GM19372 (cell line): Measurements from ENCODE around the gene PFKFB3.

Source experiments
- ATAC-seq: cut with Tn5 transposase; IDR thresholded peaks from one replicate; pipeline ENCODE4 v1.9.1; 2021; ENCODE audit warnings: mild to moderate bottlenecking, low read depth, moderate library complexity; ENCODE audit not compliant: unreplicated experiment

Gene PFKFB3

DNA sequence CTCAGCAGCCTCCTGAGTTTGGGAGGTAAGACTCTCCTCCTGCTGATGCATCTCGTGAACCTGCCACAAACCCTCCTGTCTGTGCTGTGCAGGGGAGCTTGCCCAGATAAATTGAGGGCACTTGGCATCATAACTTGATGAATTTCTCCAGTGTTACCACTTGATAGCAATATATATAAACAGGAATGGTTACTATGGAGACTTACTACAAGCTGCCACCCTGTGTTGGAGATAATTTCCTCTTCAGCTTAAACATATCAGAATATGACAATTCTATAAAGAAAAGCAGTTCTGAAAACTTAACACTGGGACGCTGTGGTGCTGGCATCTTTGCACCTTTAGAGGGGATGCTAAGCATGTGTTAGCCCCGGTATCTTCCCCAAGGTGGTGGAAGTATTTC, 14.9 kb downstream of the PFKFB3 start:
- no peak for ATAC-seq

DNA sequence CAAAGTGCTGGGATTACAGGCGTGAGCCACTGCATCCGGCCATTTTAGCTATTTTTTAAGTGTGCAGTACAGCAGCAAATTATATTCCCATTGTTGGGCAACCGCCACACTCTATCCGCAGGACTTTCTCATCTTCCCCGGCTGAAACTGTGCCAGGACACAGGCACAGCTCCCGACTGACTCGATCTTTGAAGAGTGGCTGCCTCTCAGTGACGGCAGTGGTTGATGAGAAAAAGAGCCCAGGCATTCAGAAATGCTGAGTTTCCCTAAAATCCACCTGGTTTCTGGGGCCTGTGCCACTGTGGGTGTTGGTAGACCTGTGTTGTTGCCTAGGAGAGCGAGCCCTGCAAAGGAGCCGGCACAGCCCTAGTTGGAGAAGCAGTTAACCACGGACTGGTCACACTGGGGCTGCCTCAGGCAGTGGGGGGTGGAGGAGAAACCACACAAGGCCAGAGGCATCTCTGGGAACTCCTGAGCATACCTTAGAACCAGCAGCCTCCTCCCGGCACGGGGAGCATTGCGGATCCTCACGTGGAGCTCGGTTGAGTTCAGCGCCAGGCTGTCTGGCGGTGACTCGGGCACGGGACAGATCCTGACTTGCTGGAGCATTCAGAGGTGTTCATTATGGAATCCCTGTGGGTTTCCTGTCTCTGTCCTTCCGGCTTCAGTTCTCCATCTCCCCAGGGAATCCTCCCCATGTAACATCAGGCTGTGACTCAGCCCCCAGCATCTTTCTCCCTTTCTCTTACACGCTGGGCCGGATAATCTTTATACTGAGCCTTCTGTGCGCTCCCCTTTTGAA, 16.2 kb downstream of the PFKFB3 start:
- no peak for ATAC-seq

DNA sequence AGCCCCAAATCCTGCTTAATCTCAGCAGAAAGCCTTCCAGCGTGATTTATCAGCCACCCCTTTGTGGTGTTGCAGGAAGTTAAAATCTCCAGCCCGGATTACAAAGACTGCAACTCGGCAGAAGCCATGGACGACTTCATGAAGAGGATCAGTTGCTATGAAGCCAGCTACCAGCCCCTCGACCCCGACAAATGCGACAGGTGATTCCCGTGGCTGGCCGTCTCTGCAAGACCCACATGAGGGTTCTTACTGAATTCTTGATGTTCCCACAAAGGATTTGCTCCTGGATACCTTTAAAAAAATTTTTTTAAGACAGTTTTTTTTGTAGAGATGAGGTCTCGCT, 16.7 kb downstream of the PFKFB3 start:
- ATAC-seq = no peak

DNA sequence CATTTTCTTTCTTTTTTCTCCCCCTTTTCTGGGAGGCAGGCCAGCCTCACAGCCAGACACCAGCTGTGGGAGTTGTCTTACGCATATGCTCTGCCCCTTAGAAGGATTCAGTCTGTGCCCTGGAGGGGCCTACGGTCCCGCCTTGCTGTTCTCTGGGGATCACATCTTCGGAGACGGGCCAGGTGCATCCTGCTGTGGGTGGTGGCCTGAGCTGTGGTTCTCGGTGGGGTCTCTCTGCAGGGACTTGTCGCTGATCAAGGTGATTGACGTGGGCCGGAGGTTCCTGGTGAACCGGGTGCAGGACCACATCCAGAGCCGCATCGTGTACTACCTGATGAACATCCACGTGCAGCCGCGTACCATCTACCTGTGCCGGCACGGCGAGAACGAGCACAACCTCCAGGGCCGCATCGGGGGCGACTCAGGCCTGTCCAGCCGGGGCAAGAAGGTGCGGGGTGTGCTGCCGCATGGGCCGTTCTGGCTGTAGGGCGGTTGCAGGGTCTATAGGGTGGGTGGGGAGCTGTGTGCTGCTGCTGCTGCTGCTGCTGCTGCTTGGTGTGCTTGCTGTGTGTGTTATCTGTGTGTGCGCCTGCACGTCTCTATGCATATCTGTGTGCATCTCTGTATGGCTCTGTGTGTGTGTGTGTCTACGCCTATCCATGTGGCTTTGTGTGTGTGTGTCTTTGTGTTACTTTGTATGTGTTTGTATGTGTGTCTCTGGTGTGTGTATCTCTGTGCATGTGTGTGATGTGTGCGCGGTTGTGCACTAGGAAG, 17.9 kb downstream of the PFKFB3 start:
- no peak for ATAC-seq

DNA sequence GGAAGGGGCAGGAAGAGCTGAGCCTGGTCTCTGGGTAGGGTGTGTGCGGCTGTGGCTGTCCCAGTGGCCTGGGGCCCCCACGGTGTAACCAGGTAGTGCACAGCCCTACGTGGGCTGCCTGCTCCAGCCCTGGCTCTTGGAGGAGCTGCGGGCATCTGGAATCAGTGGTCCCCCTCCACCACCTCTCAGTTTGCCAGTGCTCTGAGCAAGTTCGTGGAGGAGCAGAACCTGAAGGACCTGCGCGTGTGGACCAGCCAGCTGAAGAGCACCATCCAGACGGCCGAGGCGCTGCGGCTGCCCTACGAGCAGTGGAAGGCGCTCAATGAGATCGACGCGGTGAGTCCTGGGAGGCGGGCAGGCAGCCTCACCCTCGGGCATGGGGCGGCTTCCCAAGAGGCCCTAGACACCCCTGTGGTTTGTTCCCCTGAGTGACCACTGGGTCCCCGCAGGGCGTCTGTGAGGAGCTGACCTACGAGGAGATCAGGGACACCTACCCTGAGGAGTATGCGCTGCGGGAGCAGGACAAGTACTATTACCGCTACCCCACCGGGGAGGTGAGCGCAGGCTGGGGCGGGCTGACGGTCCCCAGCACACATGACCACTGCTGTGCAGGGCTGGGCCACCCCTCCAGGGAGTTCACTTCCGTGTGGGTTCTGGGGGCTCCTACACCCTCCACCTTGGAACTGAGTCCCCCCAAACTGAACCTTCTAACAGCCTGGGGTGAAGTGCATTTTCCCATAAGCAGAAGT, 18.6 kb downstream of the PFKFB3 start:
- no peak for ATAC-seq

DNA sequence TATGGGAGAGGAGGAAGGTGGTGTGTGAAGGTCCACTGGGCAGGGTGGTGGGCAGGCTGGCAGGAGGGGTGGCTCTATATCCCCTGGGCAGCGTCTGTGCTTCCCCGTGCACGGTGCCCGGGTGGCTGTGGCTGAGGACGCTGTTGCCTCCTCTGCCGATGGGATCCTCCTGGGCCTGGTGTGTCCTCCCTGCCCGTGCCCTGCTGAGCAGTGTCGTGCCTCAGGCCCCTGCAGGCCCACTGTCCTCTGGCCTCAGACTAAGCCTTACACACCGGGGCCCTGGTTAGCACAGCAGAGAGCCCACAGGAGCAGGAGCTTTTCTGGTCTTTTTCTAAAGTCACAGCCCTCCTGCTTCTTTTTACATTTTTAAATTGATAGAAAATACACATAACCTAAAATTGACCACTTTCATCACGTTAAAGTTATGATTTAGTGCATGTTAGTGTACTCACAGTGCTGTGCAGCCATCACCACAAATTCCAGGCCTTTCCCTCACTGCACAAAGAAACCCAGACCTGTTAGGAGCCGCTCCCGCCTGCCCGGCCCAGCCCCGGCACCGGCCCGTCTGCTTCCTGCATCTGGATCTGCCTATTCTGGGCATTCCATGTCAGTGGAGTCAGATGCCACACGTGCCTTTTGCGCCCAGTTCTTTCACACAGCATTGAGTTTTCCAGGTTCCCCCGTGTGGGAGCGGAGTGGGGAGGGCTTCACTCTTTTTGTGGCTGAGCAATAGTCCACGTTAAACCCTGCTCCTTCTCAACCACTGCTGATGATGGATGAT, 19.4 kb downstream of the PFKFB3 start:
- ATAC-seq = no peak

DNA sequence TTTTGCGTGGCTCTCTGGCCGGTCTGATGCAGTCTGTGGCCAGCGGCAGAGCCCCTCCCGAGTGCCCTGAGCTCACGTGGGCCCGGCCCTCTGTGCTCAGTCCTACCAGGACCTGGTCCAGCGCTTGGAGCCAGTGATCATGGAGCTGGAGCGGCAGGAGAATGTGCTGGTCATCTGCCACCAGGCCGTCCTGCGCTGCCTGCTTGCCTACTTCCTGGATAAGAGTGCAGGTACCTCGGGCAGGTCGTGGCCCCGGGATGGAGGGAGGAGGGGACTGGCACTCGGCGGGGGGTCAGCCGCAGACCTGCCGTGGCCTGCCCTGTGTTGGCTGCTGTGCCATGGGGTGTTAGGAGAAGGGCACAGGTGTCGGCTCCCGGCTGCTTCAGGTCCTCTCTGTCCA, 20.0 kb downstream of the PFKFB3 start:
- no peak for ATAC-seq

DNA sequence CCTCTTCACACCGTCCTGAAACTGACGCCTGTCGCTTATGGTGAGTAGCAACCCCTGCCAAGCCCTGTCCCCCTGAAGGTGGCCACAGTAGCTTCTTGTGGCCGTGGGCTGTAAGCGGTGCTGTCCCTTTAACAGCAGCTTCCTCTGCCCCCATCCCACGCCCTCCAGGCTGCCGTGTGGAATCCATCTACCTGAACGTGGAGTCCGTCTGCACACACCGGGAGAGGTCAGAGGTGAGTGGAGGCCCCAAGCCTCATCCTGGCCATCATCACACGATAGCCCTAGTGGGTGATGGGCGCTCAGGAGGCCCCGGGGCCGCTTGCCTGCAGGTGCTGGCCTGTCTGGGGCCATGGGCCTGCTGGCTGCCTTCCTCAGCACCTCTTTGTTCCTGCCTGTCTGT, 21.2 kb downstream of the PFKFB3 start:
- no peak for ATAC-seq

DNA sequence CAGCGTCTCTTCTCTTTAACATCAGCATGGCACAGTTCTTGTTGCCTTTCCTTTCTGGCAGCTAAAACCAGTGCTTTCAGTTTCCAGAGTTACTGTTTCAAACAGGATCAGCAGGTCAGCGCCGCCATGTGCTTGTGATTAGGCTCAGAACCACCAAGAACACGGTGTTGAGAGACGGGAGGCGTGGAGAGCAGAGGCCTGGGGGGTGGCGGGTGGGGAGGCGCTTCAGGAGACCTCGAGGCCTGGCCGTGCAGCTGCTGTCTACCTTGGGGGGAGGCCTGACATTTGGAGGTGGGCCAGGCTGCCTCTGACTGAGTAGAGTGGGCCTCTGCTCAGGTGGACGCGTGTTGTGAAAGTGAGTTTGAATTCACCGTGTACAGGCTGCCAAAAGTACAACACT, 22.0 kb downstream of the PFKFB3 start:
- ATAC-seq = no peak

DNA sequence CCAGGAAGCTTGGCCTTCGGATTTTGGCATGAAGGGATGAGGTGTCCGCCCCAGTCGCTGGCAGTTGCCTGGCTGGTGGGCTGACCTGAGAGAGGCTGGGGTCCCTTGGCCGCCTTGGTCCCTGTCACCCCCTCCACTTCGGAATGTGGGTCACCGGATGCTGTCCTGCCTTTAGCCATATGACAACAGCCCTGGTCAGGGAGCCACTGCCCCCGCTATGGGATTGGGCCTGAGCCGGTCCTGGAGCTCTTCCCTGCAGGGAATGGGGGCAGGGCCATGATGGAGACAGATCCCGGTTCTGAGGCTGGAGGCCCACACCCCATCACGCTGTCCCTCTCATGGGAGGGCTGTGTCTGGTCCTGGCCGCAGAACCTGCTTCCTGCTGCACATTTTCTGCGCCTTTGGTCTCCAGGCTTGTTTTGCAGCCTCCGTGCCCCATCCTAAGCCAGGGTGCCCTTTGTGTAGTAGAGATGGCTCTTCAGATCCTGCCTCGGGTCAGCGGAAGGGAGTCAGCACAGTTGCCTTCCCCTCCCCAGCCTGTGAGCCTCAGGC, 22.6 kb downstream of the PFKFB3 start:
- no peak for ATAC-seq

DNA sequence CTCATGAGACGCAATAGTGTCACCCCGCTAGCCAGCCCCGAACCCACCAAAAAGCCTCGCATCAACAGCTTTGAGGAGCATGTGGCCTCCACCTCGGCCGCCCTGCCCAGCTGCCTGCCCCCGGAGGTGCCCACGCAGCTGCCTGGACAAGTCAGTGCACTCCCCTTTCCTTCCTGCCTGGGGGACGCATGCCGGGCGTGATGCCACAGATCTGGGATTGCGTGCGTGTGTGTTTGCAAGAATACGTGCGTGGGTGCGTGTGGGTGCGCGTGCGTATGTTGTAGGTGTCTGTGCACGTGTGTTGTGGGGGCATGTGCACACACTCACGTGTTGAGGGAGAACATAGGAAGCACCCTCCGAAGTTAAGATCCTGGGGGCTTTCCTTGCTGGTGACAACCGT, 23.5 kb downstream of the PFKFB3 start:
- ATAC-seq = no peak

DNA sequence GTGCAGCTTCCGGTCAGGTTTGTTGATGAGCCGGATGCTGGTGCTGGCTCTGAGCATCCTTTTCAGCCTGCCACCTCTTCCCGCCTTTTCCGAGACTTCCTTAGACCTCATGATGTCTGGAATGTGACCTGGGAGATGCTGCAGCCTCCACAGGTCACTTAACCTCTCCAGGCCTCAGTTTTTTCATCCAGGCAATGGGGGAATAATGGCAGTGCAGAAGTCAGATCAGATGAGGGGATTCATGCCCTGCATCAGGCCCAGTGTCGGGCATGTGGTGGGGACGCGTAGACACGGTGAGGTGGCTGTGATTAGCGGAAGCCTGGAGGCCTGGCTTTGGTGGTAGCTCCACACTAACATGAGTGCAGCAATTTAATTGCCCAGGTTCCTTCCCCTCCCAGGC, 24.6 kb downstream of the PFKFB3 start:
- no peak for ATAC-seq

DNA sequence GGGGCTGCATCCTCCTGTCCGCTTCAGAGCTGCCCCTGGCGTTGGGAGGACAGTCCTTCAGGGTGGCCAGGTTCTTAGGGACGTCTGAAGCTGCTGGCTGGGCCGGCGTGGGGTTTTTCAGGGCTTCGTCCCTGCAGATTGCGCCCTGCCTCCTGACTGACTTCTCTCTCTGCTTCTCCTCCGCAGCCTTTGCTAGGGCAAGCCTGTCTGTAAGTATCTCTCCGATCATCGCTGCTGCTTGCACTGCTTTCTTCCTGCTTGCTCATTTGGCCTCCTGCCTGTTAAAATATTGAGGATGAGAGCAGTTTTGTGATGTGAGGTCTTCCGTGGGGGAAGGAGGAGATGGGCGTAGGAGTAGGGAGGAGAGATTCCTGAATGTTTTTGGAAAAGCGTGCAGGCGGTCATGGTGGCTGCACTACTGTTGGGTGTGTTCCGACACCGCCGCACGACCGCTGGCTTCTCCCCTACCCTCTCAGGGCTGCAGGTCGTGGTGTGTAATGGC, 25.3 kb downstream of the PFKFB3 start:
- no peak for ATAC-seq

DNA sequence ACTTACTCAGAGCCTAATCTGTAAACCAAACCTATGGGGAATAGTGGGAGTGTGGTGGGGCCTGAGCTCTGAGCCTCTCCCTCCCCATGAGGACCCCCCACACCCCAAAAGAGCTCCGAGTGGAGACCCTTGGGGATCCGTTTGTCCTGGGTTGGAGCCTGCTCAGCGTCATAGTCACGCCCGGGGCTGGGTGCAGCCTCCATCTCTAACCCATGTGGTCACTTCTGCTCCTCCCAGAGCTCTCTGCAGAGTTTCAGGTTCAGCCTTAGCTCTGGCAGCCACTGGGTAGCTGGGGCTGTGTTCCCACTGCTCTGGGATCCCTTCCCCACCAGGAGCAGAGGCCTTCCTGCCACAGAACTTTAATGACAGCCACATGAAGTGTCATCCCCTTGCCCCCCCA, 25.9 kb downstream of the PFKFB3 start:
- ATAC-seq = no peak

DNA sequence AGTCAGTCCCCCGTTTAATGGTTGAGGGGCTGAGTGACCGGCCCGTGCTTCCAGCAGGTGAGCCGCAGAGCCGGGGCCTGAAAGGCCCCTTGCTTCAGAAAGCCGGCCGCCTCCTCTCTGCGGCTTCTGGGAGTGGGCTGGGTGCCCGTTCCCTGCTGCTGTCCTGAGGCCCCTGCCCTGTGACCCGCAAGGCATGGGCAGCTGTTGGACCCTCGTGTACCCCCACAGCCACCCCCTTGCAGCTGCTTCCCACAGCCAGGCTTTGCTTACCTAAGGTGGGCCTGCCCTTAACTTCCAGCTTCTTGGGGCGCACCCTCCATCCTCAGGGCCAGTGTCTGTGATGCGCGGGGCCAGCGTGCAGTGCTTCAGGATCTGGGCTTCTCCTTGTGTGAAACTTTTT, 26.6 kb downstream of the PFKFB3 start:
- no peak for ATAC-seq

DNA sequence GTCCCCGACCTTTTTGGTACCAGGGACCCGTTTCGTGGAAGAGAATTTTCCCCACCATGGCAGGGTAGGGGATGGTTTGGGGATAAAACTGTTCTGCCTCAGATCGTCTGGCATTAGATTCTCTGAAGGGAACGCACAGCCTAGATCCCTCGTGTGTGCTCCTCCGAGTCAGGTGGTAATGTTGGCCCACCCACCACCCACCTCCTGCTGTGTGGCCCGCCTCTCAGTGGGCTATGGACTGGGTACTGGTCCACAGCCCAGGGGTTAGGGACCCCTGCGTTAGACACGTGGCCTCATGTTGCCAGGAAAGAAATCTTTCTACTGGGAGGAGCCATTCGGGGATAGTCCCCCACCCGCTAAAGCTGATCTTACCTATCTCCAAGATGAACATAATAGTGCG, 27.0 kb downstream of the PFKFB3 start:
- no peak for ATAC-seq

DNA sequence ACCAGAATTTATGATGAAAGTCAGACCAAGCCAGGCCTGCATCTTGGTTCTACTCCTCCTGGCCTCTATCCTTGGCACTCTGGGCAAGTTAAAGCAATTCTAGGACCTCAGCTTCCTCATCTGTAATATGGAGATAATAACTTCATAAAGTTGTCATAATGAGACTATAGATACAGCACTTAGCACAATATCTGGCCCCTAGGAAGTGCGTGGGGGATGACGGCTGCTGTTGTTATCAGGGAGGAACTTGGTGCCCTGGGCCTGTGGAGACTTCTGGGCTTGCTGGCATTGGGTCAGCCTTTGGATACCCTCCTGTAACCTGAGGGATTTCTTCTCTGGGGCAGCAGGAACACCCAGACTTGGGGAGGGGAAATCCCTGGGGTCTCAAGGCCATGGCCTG, 27.6 kb downstream of the PFKFB3 start:
- no peak for ATAC-seq

DNA sequence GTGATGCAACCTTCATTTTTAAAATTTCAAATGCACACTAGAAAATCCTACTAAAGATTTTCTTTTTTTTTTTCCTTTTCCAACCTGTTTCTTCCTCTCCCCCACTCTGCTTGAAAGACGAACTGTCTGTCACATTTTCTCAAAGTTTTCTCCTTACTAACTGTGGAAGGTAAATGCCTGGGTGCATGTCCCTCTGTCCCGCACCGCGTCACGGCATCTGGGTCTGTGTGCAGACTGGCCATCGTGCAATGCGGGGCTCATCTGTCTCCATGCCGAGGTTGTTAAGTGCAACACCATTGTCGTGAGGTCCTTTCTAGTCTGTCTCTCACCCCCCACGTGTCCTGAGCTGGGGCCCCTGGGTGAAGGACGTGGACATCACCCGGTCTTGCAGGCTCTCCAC, 28.4 kb downstream of the PFKFB3 start:
- ATAC-seq = no peak

DNA sequence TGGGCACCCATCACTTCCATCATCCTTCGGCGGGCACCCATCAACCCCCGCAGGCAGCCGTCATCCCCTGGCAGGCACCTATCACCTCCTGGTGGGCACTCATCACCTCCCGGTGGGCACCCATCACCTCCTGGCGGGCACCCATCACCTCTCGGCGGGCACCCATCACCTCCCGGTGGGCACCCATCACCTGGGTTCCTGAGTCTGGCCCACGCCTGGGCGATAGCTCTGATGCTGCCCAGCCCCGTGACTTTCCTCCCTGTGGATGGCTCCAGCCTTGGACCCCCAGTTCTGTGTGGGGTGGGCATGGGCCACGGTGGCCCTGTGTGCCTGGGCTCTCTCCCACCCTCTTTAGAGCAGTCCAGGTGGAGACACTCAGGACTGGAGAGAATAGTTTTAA, 29.0 kb downstream of the PFKFB3 start:
- no peak for ATAC-seq

DNA sequence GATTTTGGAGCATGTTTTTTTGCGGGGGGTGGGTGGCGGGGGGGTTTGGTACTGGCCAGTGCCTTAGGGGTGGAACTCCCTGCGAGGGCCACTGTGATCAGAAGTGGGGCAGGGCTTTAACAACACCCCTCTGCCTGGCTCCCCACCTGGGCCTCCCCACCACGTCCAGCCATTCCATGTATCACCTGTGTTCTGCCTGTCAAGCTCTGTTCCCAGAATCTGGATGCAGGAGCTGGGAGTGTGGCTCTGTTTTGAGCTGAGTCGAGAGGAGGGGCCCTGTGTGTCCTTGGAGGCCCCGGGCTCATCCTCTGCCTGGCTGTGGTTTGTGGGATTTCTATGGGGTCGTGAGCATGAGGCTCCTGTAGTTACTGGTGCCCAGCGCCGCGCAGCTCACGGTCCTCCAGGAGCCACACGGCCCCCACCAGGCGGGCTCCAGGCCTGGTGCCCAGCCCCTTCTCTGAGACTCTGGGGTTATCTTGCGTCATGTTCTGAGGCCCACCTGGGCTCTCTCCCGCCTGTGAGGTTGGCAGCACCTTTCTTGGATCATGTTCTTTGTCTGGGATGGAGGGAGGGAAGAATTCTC, 29.6 kb downstream of the PFKFB3 start:
- no peak for ATAC-seq
